GM23338 (cell line): Measurements from ENCODE around the gene MYCBP2. TPM values are rescaled to one million over a fixed set of nuclear protein-coding genes. Genes with fewer than 3 reads are reported as not detected.
"Not testable (repeated sequence)": the region's sequence is repeated elsewhere in the genome, so short reads cannot be mapped to it uniquely, and the experiment has no call there.

Experiments
- ATAC-seq: fragments of 200-7000 bp; cut with Tn5 transposase; 3 replicates; pipeline ENCODE4 v1.9.1; 2020
- DNase-seq: peaks from one replicate; pipeline ENCODE4 v3.0.0-alpha.2; 2015; ENCODE audit warnings: low spot score
- H2AFZ ChIP-seq: fragments of 200-600 bp; sonication (generic); 2 replicates; pipeline ENCODE4 v1.8.0; 2016; ENCODE audit warnings: antibody characterized with exemption, mild to moderate bottlenecking, moderate library complexity
- H3F3A ChIP-seq: fragments of 200-600 bp; sonication (generic); replicated peaks from 2 replicates; pipeline ENCODE4 v1.8.0; 2017; ENCODE audit warnings: antibody characterized with exemption, mixed run types, low read depth
- H3K27ac ChIP-seq: fragments of 200-600 bp; sonication (generic); 2 replicates; pipeline ENCODE4 v1.6.1; 2016; ENCODE audit warnings: low read depth
- H3K27me3 ChIP-seq: fragments of 200-600 bp; sonication (generic); 2 replicates; pipeline ENCODE4 v1.8.0; 2016; ENCODE audit warnings: mild to moderate bottlenecking, mixed run types, moderate library complexity; ENCODE audit not compliant: insufficient read depth
- H3K36me3 ChIP-seq: fragments of 200-600 bp; sonication (generic); 2 replicates; pipeline ENCODE4 v1.8.0; 2016; ENCODE audit warnings: mild to moderate bottlenecking; ENCODE audit not compliant: insufficient read depth
- H3K4me1 ChIP-seq: fragments of 200-600 bp; sonication (generic); 2 replicates; pipeline ENCODE4 v1.8.0; 2016; ENCODE audit warnings: mild to moderate bottlenecking, moderate library complexity; ENCODE audit not compliant: insufficient read depth
- H3K4me2 ChIP-seq: fragments of 200-600 bp; sonication (generic); 2 replicates; pipeline ENCODE4 v1.7.1; 2017; ENCODE audit warnings: mixed run types
- H3K4me3 ChIP-seq: fragments of 200-600 bp; sonication (generic); 2 replicates; pipeline ENCODE4 v1.6.1; 2016; ENCODE audit warnings: mixed run types
- H3K79me2 ChIP-seq: fragments of 200-600 bp; sonication (generic); replicated peaks from 2 replicates; pipeline ENCODE4 v1.8.0; 2017; ENCODE audit warnings: mild to moderate bottlenecking; ENCODE audit not compliant: insufficient read depth
- H3K9me2 ChIP-seq: fragments of 200-600 bp; sonication (generic); 2 replicates; pipeline ENCODE4 v1.8.0; 2017; ENCODE audit not compliant: insufficient read depth
- H4K20me1 ChIP-seq: fragments of 200-600 bp; sonication (generic); replicated peaks from 2 replicates; pipeline ENCODE4 v1.8.0; 2017; ENCODE audit warnings: mild to moderate bottlenecking; ENCODE audit not compliant: insufficient read depth
- H3K27ac Mint-ChIP-seq: 2 replicates; pipeline ENCODE4 v1.8.0; 2020; ENCODE audit warnings: inconsistent platforms, mild to moderate bottlenecking, moderate library complexity, mixed read lengths
- H3K27me3 Mint-ChIP-seq: 3 replicates; pipeline ENCODE4 v1.8.0; 2022; ENCODE audit warnings: low read depth, mild to moderate bottlenecking, moderate library complexity, mixed read lengths, inconsistent platforms; ENCODE audit not compliant: insufficient read depth, poor library complexity
- H3K36me3 Mint-ChIP-seq: 3 replicates; pipeline ENCODE4 v1.8.0; 2021; ENCODE audit warnings: low read depth, mild to moderate bottlenecking, inconsistent platforms, moderate library complexity, mixed read lengths
- H3K4me1 Mint-ChIP-seq: 3 replicates; pipeline ENCODE4 v1.8.0; 2020; ENCODE audit warnings: mild to moderate bottlenecking, inconsistent platforms, mixed read lengths
- H3K4me3 Mint-ChIP-seq: 3 replicates; pipeline ENCODE4 v1.8.0; 2021; ENCODE audit warnings: moderate library complexity, mild to moderate bottlenecking, inconsistent platforms, mixed read lengths
- H3K9me3 Mint-ChIP-seq: 3 replicates; pipeline ENCODE4 v1.8.0; 2020; ENCODE audit warnings: moderate library complexity, mild to moderate bottlenecking, inconsistent platforms, mixed read lengths
- CREB1 ChIP-seq: fragments of 250-450 bp; sonication (Bioruptor Pico); IDR thresholded peaks from 2 replicates; pipeline ENCODE4 v1.5.0; 2020; ENCODE audit warnings: low read depth, mild to moderate bottlenecking, moderate library complexity
- CTCF ChIP-seq, 2 experiments: fragments of 200-600 bp in 1 of 2; sonication (generic) in 1 of 2; conservative IDR thresholded peaks; 2 replicates each; pipeline versions ENCODE4 v1.5.1 to v1.6.1; 2016 to 2017; ENCODE audit warnings: antibody characterized with exemption in 2 of 2, low read depth in 2 of 2, mild to moderate bottlenecking in 2 of 2, moderate library complexity in 1 of 2
- ETS1 ChIP-seq: IDR thresholded peaks from 2 replicates; pipeline ENCODE4 v1.6.1; 2016; ENCODE audit warnings: antibody characterized with exemption
- EZH2phosphoT487 ChIP-seq: fragments of 200-600 bp; sonication (generic); IDR thresholded peaks from one replicate; pipeline ENCODE4 v1.8.1; 2018; ENCODE audit warnings: antibody characterized with exemption; ENCODE audit not compliant: unreplicated experiment
- NANOG ChIP-seq: IDR thresholded peaks from 2 replicates; pipeline ENCODE4 v1.6.1; 2016; ENCODE audit warnings: antibody characterized with exemption, borderline replicate concordance
- POLR2AphosphoS5 ChIP-seq: IDR thresholded peaks from 2 replicates; pipeline ENCODE4 v1.6.1; 2016; ENCODE audit warnings: antibody characterized with exemption, low read depth
- REST ChIP-seq: IDR thresholded peaks from one replicate; pipeline ENCODE4 v1.6.1; 2018; ENCODE audit warnings: antibody characterized with exemption; ENCODE audit not compliant: unreplicated experiment
- STAT1 ChIP-seq: IDR thresholded peaks from one replicate; pipeline ENCODE4 v1.6.1; 2016; ENCODE audit warnings: antibody characterized with exemption; ENCODE audit not compliant: unreplicated experiment
- ZNF114 ChIP-seq: fragments of 250-450 bp; sonication (Bioruptor Pico); IDR thresholded peaks from 2 replicates; pipeline ENCODE4 v1.5.0; 2020; ENCODE audit warnings: mild to moderate bottlenecking, moderate library complexity
- polyA plus RNA-seq: library from polyadenylated mRNA; unstranded; fragments of >200 nt; fragmentation: Nextera tagmentation; extraction: Ambion mirVana; gene quantifications from 2 replicates; pipeline ENCODE4 v1.2.1, GENCODE V29; 2016
- total RNA-seq: library from RNA; depleted of rRNA; stranded (reverse); fragments of >200 nt; shearing (Covaris generic); gene quantifications from 2 replicates; pipeline ENCODE4 v1.2.3, GENCODE V29; 2014

MYCBP2 gene
- total and polyA plus RNA-seq, 2 experiments from 2014 or later = 54.6 to 77.2 TPM

- not testable (repeated sequence) for ATAC-seq, H3K4me2 ChIP-seq, H3K9me3 Mint-ChIP-seq, H3F3A ChIP-seq, H3K36me3 ChIP-seq, H3K27me3 ChIP-seq, H3K79me2 ChIP-seq, H4K20me1 ChIP-seq, H3K27me3 Mint-ChIP-seq, DNase-seq, H3K4me3 ChIP-seq, H3K27ac Mint-ChIP-seq, H3K27ac ChIP-seq, H3K4me1 ChIP-seq, H2AFZ ChIP-seq, H3K9me2 ChIP-seq, H3K4me1 Mint-ChIP-seq, H3K4me3 Mint-ChIP-seq
- peaks cover 17% of the 10 kb centered on the region; the same call in 2 of the 3 replicates for H3K36me3 Mint-ChIP-seq
These were observed 81.7 kb downstream of the MYCBP2 start for GRCh38 chr13:77245224-77245623.

GRCh38 chr13:77239312-77239711 is 87.6 kb downstream of the MYCBP2 start:
- H3K4me1 Mint-ChIP-seq = no peaks in the 10 kb centered on the region
- no peaks in the 10 kb centered on the region for H3K9me3 Mint-ChIP-seq
- Histone ChIP-seq H3K4me3 (no peak overlapping the region), H3K79me2 (no peaks in the 10 kb centered on the region), H4K20me1 (0 out of 2 replicates have a peak, but pooled peaks cover 3% of the 10 kb centered on the region), H3K27me3 (no peaks in the 10 kb centered on the region), H3F3A (no peaks in the 10 kb centered on the region), H2AFZ (no peak overlapping the region), H3K9me2 (no peaks in the 10 kb centered on the region), H3K4me2 (no peak overlapping the region), H3K36me3 (no peaks in the 10 kb centered on the region), H3K4me1 (no peaks in the 10 kb centered on the region), H3K27ac (no peak overlapping the region)
- no peak overlapping the region for H3K27ac Mint-ChIP-seq
- no peak for TF ChIP-seq ETS1
- TF ChIP-seq STAT1 = no peak
- no peak for TF ChIP-seq ZNF114 (CRISPR knock-in tag)
- TF ChIP-seq EZH2phosphoT487 = no peak
- TF ChIP-seq CREB1 (CRISPR knock-in tag) = no peak
- H3K4me3 Mint-ChIP-seq = no peak overlapping the region
- no peak for DNase-seq
- no peak for ATAC-seq
- no peaks in the 10 kb centered on the region for H3K27me3 Mint-ChIP-seq
- H3K36me3 Mint-ChIP-seq = peaks cover 2% of the 10 kb centered on the region; the same call in 2 of the 3 replicates

- Histone ChIP-seq H3K36me3 (no peaks in the 10 kb centered on the region), H3K27ac (no peak overlapping the region), H3F3A (no peaks in the 10 kb centered on the region), H3K27me3 (no peaks in the 10 kb centered on the region), H3K9me2 (no peaks in the 10 kb centered on the region), H4K20me1 (no peaks in the 10 kb centered on the region), H3K4me2 (no peak overlapping the region), H3K4me1 (no peaks in the 10 kb centered on the region), H3K79me2 (no peaks in the 10 kb centered on the region), H2AFZ (no peak overlapping the region), H3K4me3 (no peak overlapping the region)
- H3K9me3 Mint-ChIP-seq = no peaks in the 10 kb centered on the region
- no peak overlapping the region for H3K4me3 Mint-ChIP-seq
- no peaks in the 10 kb centered on the region for H3K27me3 Mint-ChIP-seq
- no peaks in the 10 kb centered on the region for H3K4me1 Mint-ChIP-seq
- H3K36me3 Mint-ChIP-seq = no peaks in the 10 kb centered on the region
- no peak for ATAC-seq
- no peak overlapping the region for H3K27ac Mint-ChIP-seq
- DNase-seq = no peak
- TF ChIP-seq ETS1 = no peak
- no peak for TF ChIP-seq CTCF (conservative IDR thresholded peaks at IDR 0.05; ENCODE audit: low read depth in 2 of 2)
- no peak for TF ChIP-seq POLR2AphosphoS5
- TF ChIP-seq NANOG = no peak
- no peak for TF ChIP-seq REST
- no peak for TF ChIP-seq CREB1 (CRISPR knock-in tag)
- TF ChIP-seq EZH2phosphoT487 = no peak
- TF ChIP-seq STAT1 = no peak
These were observed 91.4 kb downstream of the MYCBP2 start for GRCh38 chr13:77235456-77236022.
